Upper lobe of right lung (tissue), 1 donor: Measurements from ENCODE around the gene FAM156B. TPM values are rescaled to one million over a fixed set of nuclear protein-coding genes. Genes with fewer than 3 reads are reported as not detected.
"Not testable (repeated sequence)": the region's sequence is repeated elsewhere in the genome, so short reads cannot be mapped to it uniquely, and the experiment has no call there.

Experiments
- ATAC-seq: fragments of 200-7000 bp; cut with Tn5 transposase; one replicate; pipeline ENCODE4 v1.9.1; 2020; ENCODE audit warnings: mild to moderate bottlenecking, moderate library complexity
- DNase-seq: peaks from one replicate; pipeline ENCODE4 v3.0.0-alpha.2; 2020
- H3K27ac ChIP-seq: fragments of 200-600 bp; one replicate; pipeline ENCODE4 v1.8.0; 2022
- H3K27me3 ChIP-seq: fragments of 200-600 bp; one replicate; pipeline ENCODE4 v1.8.0; 2022; ENCODE audit warnings: mild to moderate bottlenecking
- H3K36me3 ChIP-seq: fragments of 200-600 bp; one replicate; pipeline ENCODE4 v1.8.0; 2022
- H3K4me1 ChIP-seq: fragments of 200-600 bp; one replicate; pipeline ENCODE4 v1.8.0; 2022
- H3K4me3 ChIP-seq: fragments of 200-600 bp; one replicate; pipeline ENCODE4 v1.8.0; 2022; ENCODE audit warnings: mild to moderate bottlenecking
- H3K9me3 ChIP-seq: fragments of 200-600 bp; one replicate; pipeline ENCODE4 v1.8.0; 2022
- CTCF ChIP-seq: fragments of 200-600 bp; IDR thresholded peaks from one replicate; pipeline ENCODE4 v1.8.0; 2022; ENCODE audit warnings: antibody characterized with exemption
- intact Hi-C: fragments of 100-400 bp; cut with DNase I; formaldehyde crosslinking; loops from one replicate; pipeline ENCODE4 v1.11.0; 2022
- total RNA-seq: library from RNA; stranded (reverse); fragmentation: NEBNext Ultra II Directional; extraction: Animal tissue kit (Norgen Biotek cat#: 25700); gene quantifications from one replicate; pipeline ENCODE4 v1.2.1, GENCODE V29; 2021
- donor health status: DM: no; HTN: yes; CAD: no; lungs with severe emphysema.

FAM156B gene
- total RNA-seq, 1 donor from 2014 or later = 11.9 TPM

GRCh38 chrX:52923781-52924241, 26.7 kb downstream of the FAM156B start:
- H3K36me3 ChIP-seq = no peaks in the 10 kb centered on the region
- H3K4me3 ChIP-seq = no peak overlapping the region
- ATAC-seq (peak; percentile 56), DNase-seq (no peak)
- intact Hi-C loops = no loop called here
- no peak for TF ChIP-seq CTCF
- H3K27me3 ChIP-seq = no peaks in the 10 kb centered on the region
- peak overlapping the region; percentile 26 for H3K27ac ChIP-seq
- H3K4me1 ChIP-seq = no peaks in the 10 kb centered on the region
- no peaks in the 10 kb centered on the region for H3K9me3 ChIP-seq

GRCh38 chrX:52930214-52930613, 33.1 kb downstream of the FAM156B start:
- H3K4me1 ChIP-seq, H3K4me3 ChIP-seq, H3K9me3 ChIP-seq, ATAC-seq, intact Hi-C loops, H3K27me3 ChIP-seq, H3K27ac ChIP-seq, DNase-seq, H3K36me3 ChIP-seq: not testable (repeated sequence)

GRCh38 chrX:52933213-52933612, 36.1 kb downstream of the FAM156B start:
- ATAC-seq (no peak), DNase-seq (no peak)
- Histone ChIP-seq H3K27ac (no peak overlapping the region), H3K36me3 (no peaks in the 10 kb centered on the region), H3K27me3 (no peaks in the 10 kb centered on the region), H3K4me3 (no peak overlapping the region), H3K4me1 (no peaks in the 10 kb centered on the region), H3K9me3 (no peaks in the 10 kb centered on the region)
- TF ChIP-seq CTCF = no peak
- intact Hi-C loops = no loop called here

- Histone ChIP-seq H3K27ac (peak overlapping the region; percentile 94), H3K36me3 (no peaks in the 10 kb centered on the region), H3K4me3 (peak overlapping the region; percentile 59), H3K9me3 (no peaks in the 10 kb centered on the region), H3K4me1 (no peaks in the 10 kb centered on the region), H3K27me3 (no peaks in the 10 kb centered on the region)
- DNase-seq = no peak
- ATAC-seq = no peak
- intact Hi-C loops = no loop called here
- no peak for TF ChIP-seq CTCF
Measured at GRCh38 chrX:52933976-52934703, 37.0 kb downstream of the FAM156B start.

GRCh38 chrX:52934704-52935469, 37.8 kb downstream of the FAM156B start:
- Histone ChIP-seq H3K9me3 (no peaks in the 10 kb centered on the region), H3K4me1 (no peaks in the 10 kb centered on the region), H3K4me3 (peak overlapping the region; percentile 59), H3K36me3 (no peaks in the 10 kb centered on the region), H3K27me3 (no peaks in the 10 kb centered on the region), H3K27ac (peak overlapping the region; percentile 94)
- intact Hi-C loops = no loop called here
- peak; percentile 97 for ATAC-seq
- TF ChIP-seq CTCF = peak; percentile 71
- peak; percentile 95 for DNase-seq

- H3K36me3 ChIP-seq, DNase-seq, ATAC-seq, H3K9me3 ChIP-seq, H3K4me1 ChIP-seq, intact Hi-C loops, H3K27me3 ChIP-seq: not testable (repeated sequence)
- H3K4me3 ChIP-seq = peak overlapping the region; percentile 59
- H3K27ac ChIP-seq = peak overlapping the region; percentile 94
Measured at GRCh38 chrX:52935470-52935784, 38.3 kb downstream of the FAM156B start.

- H3K27ac ChIP-seq, H3K36me3 ChIP-seq, ATAC-seq, DNase-seq, H3K27me3 ChIP-seq, H3K4me3 ChIP-seq, H3K4me1 ChIP-seq, intact Hi-C loops, H3K9me3 ChIP-seq: not testable (repeated sequence)
Measured at GRCh38 chrX:52940704-52941103, 43.6 kb downstream of the FAM156B start.

- intact Hi-C loops, DNase-seq, H3K27ac ChIP-seq, H3K36me3 ChIP-seq, H3K9me3 ChIP-seq, ATAC-seq, H3K4me1 ChIP-seq, H3K27me3 ChIP-seq, H3K4me3 ChIP-seq: not testable (repeated sequence)
Measured at GRCh38 chrX:52941728-52942127, 44.6 kb downstream of the FAM156B start.

GRCh38 chrX:52945838-52946494, 48.8 kb downstream of the FAM156B start:
- H3K27me3 ChIP-seq, H3K27ac ChIP-seq, H3K36me3 ChIP-seq, H3K4me3 ChIP-seq, DNase-seq, intact Hi-C loops, H3K4me1 ChIP-seq, H3K9me3 ChIP-seq: not testable (repeated sequence)
- peak; percentile 78 for ATAC-seq

- H3K27me3 ChIP-seq, DNase-seq, intact Hi-C loops, H3K4me1 ChIP-seq, ATAC-seq, H3K36me3 ChIP-seq, H3K27ac ChIP-seq, H3K9me3 ChIP-seq, H3K4me3 ChIP-seq: not testable (repeated sequence)
Measured at GRCh38 chrX:52947501-52947900, 50.4 kb downstream of the FAM156B start.
